CD4-positive, alpha-beta T cell treated with Interleukin-17A for 4 hours (primary cell): Measurements from ENCODE around the gene KATNBL1.

Experiments used
- DNase-seq: peaks from one replicate; pipeline ENCODE4 v3.0.0-alpha.2; 2020; ENCODE audit warnings: mixed read lengths

KATNBL1 gene, protein sequence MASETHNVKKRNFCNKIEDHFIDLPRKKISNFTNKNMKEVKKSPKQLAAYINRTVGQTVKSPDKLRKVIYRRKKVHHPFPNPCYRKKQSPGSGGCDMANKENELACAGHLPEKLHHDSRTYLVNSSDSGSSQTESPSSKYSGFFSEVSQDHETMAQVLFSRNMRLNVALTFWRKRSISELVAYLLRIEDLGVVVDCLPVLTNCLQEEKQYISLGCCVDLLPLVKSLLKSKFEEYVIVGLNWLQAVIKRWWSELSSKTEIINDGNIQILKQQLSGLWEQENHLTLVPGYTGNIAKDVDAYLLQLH

GRCh38 chr15:34209421-34210282 is at the start of gene KATNBL1:
KATNBL1 (minus strand) TSS chr15:34210096; CDS start chr15:34163676, 46,420 bp downstream.
- peak; percentile 99 for DNase-seq

GRCh38 chr15:34259566-34259965 is 49.7 kb upstream of the KATNBL1 start:
- no peak for DNase-seq

DNA sequence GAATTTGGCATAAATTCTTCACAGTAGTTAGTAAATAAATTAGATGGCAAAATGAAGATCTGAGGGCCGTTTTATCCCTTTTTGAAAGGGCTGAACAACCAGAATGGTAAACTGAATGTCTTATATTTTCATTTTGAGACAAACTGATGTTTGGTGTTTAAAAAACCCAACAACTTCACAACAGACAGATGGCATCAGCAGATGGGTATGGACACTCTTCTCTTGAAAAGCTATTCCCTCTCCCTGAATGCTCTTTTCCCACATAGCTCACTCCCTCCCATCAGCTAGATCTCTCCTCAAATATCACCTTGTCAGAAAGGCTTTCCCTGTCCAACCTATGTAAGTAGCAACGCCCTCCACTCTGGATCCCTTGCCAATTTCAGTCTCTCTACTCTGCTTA is 48.3 kb upstream of the KATNBL1 start:
- no peak for DNase-seq

DNA sequence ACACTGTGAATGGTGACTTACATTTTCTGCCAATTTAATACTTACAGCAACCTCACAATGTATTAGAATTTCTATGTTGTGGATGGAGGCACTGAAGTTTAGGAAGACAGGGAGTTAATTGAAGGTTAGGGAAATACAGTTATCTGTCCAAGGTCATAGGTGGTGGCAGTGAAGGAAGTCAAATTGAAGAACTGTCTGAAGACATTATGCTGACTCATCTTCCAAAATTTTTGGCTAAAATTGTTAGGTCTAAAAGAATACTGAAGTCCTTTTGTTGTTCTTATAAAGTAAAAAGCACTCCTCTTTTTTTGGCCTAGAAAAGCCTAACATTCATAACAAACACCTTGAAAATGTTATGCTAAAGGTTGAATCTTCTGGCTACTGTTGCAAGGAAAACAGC is 42.6 kb upstream of the KATNBL1 start:
- DNase-seq, result no peak

DNA sequence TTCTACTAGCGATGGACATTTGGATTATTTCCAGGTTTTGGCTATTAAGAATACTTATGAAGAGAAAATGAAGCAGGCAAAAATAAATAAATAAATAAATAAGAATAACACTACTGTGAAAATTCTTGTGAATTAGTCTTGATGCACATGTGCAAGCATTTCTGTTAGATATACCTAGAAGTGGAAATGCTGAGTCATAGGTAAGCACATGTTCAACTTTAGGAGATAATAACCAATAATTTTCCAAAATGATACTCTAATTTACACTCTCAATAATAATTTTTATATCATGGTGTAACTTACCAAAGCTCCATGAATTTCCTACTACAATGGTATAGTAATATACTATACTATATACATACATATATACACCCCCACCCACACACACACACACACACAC is 38.3 kb upstream of the KATNBL1 start:
- DNase-seq, result no peak

- no peak for DNase-seq
Observed at GRCh38 chr15:34246276-34246976, 36.5 kb upstream of the KATNBL1 start.

DNA sequence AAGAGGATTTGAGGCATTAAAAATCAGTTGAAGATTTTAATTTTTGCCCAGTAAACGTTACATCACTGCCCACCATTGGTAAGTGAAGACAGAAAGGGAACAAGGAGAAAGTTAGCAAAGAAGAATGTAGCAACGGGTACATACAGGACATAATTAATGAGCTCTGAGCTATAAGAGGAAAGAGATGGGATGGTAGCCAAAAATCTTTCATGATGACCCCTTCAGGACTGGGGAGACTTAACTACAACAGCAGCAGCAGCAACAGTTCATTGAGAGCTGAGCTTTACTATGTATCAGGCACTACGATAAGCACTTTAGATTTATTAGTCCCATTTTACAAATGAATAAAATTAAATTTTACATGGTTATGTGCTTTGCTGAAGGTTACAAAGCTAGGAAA is 33.3 kb upstream of the KATNBL1 start:
- DNase-seq, result no peak

DNA sequence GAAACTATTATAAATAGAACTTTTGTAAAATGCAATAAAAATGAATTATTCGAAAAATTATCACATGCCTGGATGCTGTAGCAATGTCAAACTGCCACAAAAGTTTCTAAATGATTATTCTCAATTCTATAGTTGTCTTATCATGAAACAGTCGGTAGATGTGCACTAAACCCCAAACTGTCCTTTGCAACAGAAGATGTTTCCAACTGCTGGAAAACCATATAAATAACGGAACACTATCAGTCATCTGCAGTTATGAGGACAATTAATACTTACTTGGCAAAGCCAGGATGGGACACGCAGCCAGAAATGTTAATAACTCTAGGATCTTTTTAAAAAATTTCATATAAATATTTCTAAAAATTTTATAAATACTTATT is 32.4 kb upstream of the KATNBL1 start:
- no peak for DNase-seq

DNA sequence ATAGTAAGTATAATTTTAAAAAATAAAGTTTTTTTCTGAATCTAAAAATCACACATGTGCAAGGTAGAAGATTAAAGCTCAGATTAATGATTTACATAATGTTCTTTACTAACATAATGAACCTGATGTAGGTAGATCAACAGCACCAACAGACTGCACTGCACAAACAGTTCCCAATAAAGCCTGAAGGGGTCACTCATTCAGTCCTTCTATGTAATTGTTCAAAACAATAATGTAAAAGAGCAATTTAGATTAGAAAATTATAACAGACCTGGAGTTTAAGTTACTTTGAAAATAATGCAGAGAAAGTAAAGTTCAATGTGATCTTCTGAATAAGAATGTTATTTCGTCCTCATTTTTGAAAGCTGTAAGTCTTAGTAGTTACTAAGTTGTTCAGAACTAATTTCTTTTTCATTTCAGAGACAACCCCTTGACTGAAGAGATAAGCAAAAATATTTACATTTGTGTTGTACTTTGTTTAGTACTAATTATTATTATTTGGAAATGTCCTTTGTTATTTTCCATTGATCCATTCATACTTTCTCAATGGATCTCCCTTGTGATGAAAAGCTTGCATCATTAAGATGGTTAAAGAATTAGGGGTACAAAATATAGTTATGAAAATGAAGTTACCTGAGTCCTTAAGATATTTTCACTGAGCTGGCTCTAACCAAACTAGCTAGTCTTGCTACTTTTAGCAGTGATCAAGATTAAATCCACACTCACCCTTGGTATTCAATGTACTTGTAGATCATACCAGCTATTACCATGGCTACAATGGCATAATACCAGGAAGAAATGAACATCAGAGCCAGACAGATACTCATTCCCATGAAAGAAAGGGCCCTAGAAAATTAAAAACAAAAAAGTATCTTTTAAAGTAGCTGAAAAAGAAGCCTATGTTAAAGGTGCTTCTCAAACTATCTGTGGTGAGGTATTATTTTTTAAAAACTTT is 31.8 kb upstream of the KATNBL1 start:
- peak; percentile 53 for DNase-seq

DNA sequence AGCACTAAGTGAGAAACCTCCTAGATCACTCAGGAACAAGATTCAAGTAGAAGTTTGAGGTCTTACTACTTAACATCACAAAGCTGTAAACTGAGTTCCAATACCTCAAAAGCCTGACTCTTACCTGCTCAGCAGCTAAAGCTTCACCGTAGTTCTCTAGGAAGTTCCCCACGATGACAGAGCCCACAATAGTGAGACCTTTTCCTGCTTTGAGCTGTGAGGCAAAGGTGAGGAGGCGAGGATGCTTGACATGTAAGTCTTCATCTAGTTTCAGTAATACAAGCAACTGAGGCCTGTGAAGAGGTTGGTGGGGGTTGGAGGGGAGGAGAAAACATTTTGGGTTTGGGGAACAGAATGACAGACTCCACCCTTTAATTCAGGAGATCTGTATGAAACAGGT is 30.6 kb upstream of the KATNBL1 start:
- no peak for DNase-seq

DNA sequence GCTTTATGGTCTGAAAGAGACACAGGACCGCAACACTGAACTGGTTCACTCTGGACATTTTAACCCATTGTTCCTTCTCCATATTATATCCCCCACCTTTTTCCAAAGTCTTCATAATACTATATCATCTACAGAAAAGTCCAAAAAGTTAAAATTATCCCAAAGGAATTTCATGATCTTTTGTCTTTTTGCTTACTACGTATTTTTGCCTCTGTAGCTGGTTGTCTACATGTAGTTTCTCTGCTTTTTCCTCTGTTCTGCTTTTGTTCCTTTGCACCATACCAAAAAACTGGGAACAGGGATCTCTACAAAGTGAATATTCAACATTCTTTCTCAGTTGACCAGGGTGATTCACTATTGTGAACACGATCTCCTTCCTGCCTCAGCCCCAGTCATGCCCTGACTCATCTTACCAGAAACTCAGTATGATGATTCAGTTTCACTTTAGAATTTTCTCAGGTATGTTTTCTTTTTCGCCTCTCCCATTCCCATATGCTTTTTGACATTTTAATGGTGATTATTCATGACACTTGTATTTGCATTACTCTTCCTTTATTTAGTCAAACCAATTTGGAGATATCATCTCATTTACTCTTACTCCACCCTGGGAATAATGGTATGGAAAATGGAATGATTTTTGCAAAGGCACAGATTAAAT is 29.4 kb upstream of the KATNBL1 start:
- peak; percentile 12 for DNase-seq

GRCh38 chr15:34233614-34234013 is 23.7 kb upstream of the KATNBL1 start:
- no peak for DNase-seq

DNA sequence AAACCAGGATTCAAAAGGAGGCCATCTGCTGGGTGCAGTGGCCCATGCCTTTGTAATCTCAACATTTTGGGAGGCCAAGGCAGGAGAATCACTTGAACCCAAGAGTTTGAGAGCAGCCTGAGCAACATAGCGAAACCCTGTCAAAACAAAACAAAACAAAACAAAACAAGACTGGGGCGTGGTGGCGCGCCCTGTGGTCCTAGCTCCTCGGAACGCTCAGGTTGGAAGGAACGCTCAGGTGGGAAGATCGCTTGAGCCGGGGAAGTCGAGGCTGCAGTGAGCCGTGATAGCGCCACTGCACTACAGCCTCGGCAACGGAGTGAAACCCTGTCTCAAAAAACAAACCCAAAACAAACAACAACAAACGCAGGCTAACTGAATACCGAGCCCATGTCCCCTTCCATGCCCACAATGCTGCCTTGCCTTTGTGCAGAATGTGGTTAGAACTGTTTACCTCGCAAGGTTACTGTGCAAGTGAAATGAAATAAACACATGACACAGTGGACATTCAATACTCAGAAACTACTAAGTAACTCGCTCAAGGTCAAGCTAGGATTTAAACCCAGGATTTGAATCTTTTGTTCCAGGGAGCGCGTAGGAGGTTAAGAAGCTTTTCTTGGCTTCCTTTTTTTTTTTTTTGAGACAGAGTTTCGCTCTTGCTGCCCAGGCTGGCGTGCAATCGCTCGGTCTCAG is 14.2 kb upstream of the KATNBL1 start:
- DNase-seq, result no peak

GRCh38 chr15:34217587-34218225 is 7.8 kb upstream of the KATNBL1 start:
- DNase-seq, result no peak

- DNase-seq, result no peak
Observed at GRCh38 chr15:34216527-34217270, 6.8 kb upstream of the KATNBL1 start.

DNA sequence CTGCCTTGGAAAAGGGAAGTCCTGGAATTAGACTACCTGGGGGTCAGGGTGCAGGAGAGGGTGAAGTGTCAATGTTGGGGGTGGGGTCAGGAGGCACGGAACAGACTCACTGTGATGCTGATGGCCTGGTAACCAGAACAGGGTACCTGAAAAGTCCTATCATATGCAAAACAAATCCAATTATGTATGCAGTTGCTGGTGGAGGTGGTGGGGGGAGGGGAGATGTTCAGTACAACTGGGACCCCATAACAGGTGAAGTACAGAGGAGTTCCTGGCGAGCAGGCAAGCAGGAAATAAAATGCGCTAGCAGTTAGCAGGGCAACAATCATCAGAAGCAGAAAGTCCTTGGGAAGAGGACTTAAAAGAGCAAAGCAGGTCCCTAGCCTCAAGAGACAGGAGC is 4.2 kb upstream of the KATNBL1 start:
- DNase-seq, result no peak

- DNase-seq, result no peak
Observed at GRCh38 chr15:34213690-34214089, 3.8 kb upstream of the KATNBL1 start.

DNA sequence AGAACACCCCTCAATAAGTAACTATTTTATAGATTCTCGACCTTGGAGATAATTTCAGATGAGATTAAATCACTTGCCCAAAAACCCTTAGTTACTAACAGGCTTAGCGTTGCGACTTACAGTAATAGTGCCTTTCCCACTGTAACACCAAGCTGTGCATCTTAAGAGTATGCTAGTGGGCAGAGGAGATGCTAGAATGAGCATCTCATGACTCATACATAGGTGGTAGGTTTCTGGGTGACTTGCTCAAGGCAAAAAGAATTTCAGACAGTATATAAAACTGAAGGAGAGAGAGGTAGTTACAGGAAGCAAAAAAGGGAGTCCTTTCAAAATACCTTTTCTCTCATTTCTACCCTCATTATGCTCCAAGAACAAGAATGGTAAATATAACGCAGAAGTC is 3.9 kb downstream of the KATNBL1 start:
- no peak for DNase-seq

GRCh38 chr15:34203936-34204335 is 6.0 kb downstream of the KATNBL1 start:
- no peak for DNase-seq

GRCh38 chr15:34203305-34203704 is 6.6 kb downstream of the KATNBL1 start:
- DNase-seq, result no peak
